CD4-positive, alpha-beta T cell treated with Interleukin-6 at 100 ng/mL for 8 hours (primary cell): Measurements from ENCODE around the gene SYNCRIP.
"Not testable (repeated sequence)": the region's sequence is repeated elsewhere in the genome, so short reads cannot be mapped to it uniquely, and the experiment has no call there.

Experiments
- DNase-seq: peaks from one replicate; pipeline ENCODE4 v3.0.0-alpha.2; 2020; ENCODE audit warnings: mixed read lengths, low spot score

Gene SYNCRIP

GRCh38 chr6:85642774-85643536, at the start of gene SYNCRIP:
SYNCRIP (minus strand) TSS chr6:85642886; CDS start chr6:85641439, 1,447 bp downstream.
- DNase-seq, result peak; percentile 98

- no peak for DNase-seq
Observed at GRCh38 chr6:85691478-85691877, 48.8 kb upstream of the SYNCRIP start.

- no peak for DNase-seq
Observed at GRCh38 chr6:85690071-85690470, 47.4 kb upstream of the SYNCRIP start.

- DNase-seq, result no peak
Observed at GRCh38 chr6:85685713-85686112, 43.0 kb upstream of the SYNCRIP start.

- DNase-seq, result no peak
Observed at GRCh38 chr6:85684809-85685171, 42.1 kb upstream of the SYNCRIP start.

GRCh38 chr6:85684133-85684808, 41.6 kb upstream of the SYNCRIP start:
- DNase-seq, result no peak

- DNase-seq, result not testable (repeated sequence)
Observed at GRCh38 chr6:85681899-85682298, 39.2 kb upstream of the SYNCRIP start.

- DNase-seq, result no peak
Observed at GRCh38 chr6:85680388-85680787, 37.7 kb upstream of the SYNCRIP start.

- DNase-seq, result no peak
Observed at GRCh38 chr6:85679445-85680123, 36.9 kb upstream of the SYNCRIP start.

- peak; percentile 99 for DNase-seq
Observed at GRCh38 chr6:85678602-85679444, 36.1 kb upstream of the SYNCRIP start.

- DNase-seq, result no peak
Observed at GRCh38 chr6:85678026-85678601, 35.4 kb upstream of the SYNCRIP start.

- peak; percentile 13 for DNase-seq
Observed at GRCh38 chr6:85677234-85677956, 34.7 kb upstream of the SYNCRIP start.

GRCh38 chr6:85676086-85676729, 33.5 kb upstream of the SYNCRIP start:
- no peak for DNase-seq

- no peak for DNase-seq
Observed at GRCh38 chr6:85675030-85675819, 32.5 kb upstream of the SYNCRIP start.

- no peak for DNase-seq
Observed at GRCh38 chr6:85674604-85675003, 31.9 kb upstream of the SYNCRIP start.

- DNase-seq, result no peak
Observed at GRCh38 chr6:85673198-85674139, 30.8 kb upstream of the SYNCRIP start.

- no peak for DNase-seq
Observed at GRCh38 chr6:85672623-85673022, 29.9 kb upstream of the SYNCRIP start.

- no peak for DNase-seq
Observed at GRCh38 chr6:85672050-85672449, 29.4 kb upstream of the SYNCRIP start.

- no peak for DNase-seq
Observed at GRCh38 chr6:85670573-85670972, 27.9 kb upstream of the SYNCRIP start.
